ENCODE data around the gene NFS1.
A peak's percentile ranks its signal among the peaks of the same experiment; 100 is the strongest.

NFS1 gene

GRCh38 chr20:35619196-35620095, 79.7 kb downstream of the NFS1 start:
- peaks cover 25% of the 10 kb centered on the region for H3K4me1 Mint-ChIP-seq (ENCODE audit: low read depth)
- H3K27me3 Mint-ChIP-seq (ENCODE audit: low read depth): no peaks in the 10 kb centered on the region
- peaks cover 2% of the 10 kb centered on the region for H3K36me3 Mint-ChIP-seq (ENCODE audit: low read depth)
- peak overlapping the region; percentile 86 for H3K4me3 Mint-ChIP-seq
- peak overlapping the region; percentile 83 for H3K27ac Mint-ChIP-seq
- DNase-seq (ENCODE audit: low spot score): peak; percentile 88
- no peaks in the 10 kb centered on the region for H3K9me3 Mint-ChIP-seq

GRCh38 chr20:35618263-35619131, 80.7 kb downstream of the NFS1 start:
- H3K4me1 Mint-ChIP-seq (ENCODE audit: low read depth): peaks cover 27% of the 10 kb centered on the region
- peaks cover 2% of the 10 kb centered on the region for H3K36me3 Mint-ChIP-seq (ENCODE audit: low read depth)
- peak; percentile 17 for DNase-seq (ENCODE audit: low spot score)
- H3K27ac Mint-ChIP-seq: peak overlapping the region; percentile 91
- no peaks in the 10 kb centered on the region for H3K9me3 Mint-ChIP-seq
- H3K4me3 Mint-ChIP-seq: peak overlapping the region; percentile 86
- no peaks in the 10 kb centered on the region for H3K27me3 Mint-ChIP-seq (ENCODE audit: low read depth)
